Measurements from ENCODE around the gene HOXA7.

- TF ChIP-seq CTCF (IDR thresholded peaks at IDR 0.05), result no peak
- no peak for TF ChIP-seq POLR2A (IDR thresholded peaks at IDR 0.05)
Measured at GRCh38 chr7:27172315-27172774, 15.9 kb upstream of the HOXA7 start.

Data from heart left ventricle (tissue), 13 donors.